A549 (cell line): Measurements from ENCODE around the gene GPSM3. TPM values are rescaled to one million over a fixed set of nuclear protein-coding genes. Genes with fewer than 3 reads are reported as not detected.

Experiments used
- ATAC-seq, 2 experiments: fragments of 200-7000 bp in 1 of 2; fragments of >200 bp in 1 of 2; cut with Nextera tagmentation in 1 of 2; cut with Tn5 transposase in 1 of 2; 3 replicates each; pipeline versions ENCODE4 v1.8.0 to v1.9.1; 2018 to 2020; ENCODE audit warnings: mild to moderate bottlenecking in 1 of 2, moderate library complexity in 1 of 2
- CTCF ChIA-PET: fragments of 300-600 bp; sonication (Branson Sonifier 250); formaldehyde crosslinking; extraction: SDS; loops from one replicate; lab custom pipeline; 2021; ENCODE audit warnings: antibody characterized with exemption, inconsistent platforms; lab: Yijun Ruan, JAX
- POLR2A ChIA-PET: fragments of 350-600 bp; formaldehyde crosslinking; extraction: SDS; loops from one replicate; lab custom pipeline; 2021; ENCODE audit warnings: antibody characterized with exemption, inconsistent platforms; lab: Yijun Ruan, JAX
- DNase-seq, 2 experiments: peaks; one replicate each; pipeline versions ENCODE4 v3.0.0 to v3.0.0-alpha.2; 2011 to 2016; ENCODE audit warnings: low read depth in 1 of 2, low spot score in 1 of 2
- FAIRE-seq: peaks from 2 replicates; lab custom pipeline; 2011; peaks lifted over from hg19 to GRCh38; lab: Jason Lieb, UNC
- H3K27ac ChIP-seq, 2 experiments: fragments of >200 bp; sonication (Bioruptor Twin); formaldehyde crosslinking; 3 replicates each; pipeline ENCODE4 v1.5.1; 2016 to 2017
- H3K4me1 ChIP-seq: fragments of >200 bp; sonication (Bioruptor Twin); formaldehyde crosslinking; 3 replicates; pipeline ENCODE4 v1.6.1; 2016
- H3K4me2 ChIP-seq: fragments of >200 bp; sonication (Bioruptor Twin); formaldehyde crosslinking; 3 replicates; pipeline ENCODE4 v1.6.1; 2016
- H3K4me3 ChIP-seq: fragments of >200 bp; sonication (Bioruptor Twin); formaldehyde crosslinking; 3 replicates; pipeline ENCODE4 v1.5.1; 2016
- H3K9me3 ChIP-seq: fragments of >200 bp; sonication (Bioruptor Twin); formaldehyde crosslinking; 3 replicates; pipeline ENCODE4 v1.6.1; 2016
- CBX2 ChIP-seq: fragments of 200-600 bp; sonication (generic); IDR thresholded peaks from 2 replicates; pipeline ENCODE4 v1.6.1; 2016; ENCODE audit warnings: low read depth, mild to moderate bottlenecking, borderline replicate concordance
- EP300 ChIP-seq, 2 experiments: fragments of >200 bp; sonication (Bioruptor Twin); formaldehyde crosslinking; IDR thresholded peaks; 2 replicates in 1 of 2; 3 replicates in 1 of 2; pipeline ENCODE4 v1.6.1; 2016 to 2017
- FOSL2 ChIP-seq, 2 experiments: fragments of 450-650 bp in 1 of 2; fragments of >200 bp in 1 of 2; sonication (Bioruptor Twin) in 1 of 2; formaldehyde crosslinking; IDR thresholded peaks; 2 replicates each; pipeline versions ENCODE4 v1.5.0 to v1.6.1; 2016 to 2020; ENCODE audit warnings: mild to moderate bottlenecking in 1 of 2, moderate library complexity in 1 of 2
- GATA3 ChIP-seq: IDR thresholded peaks from 2 replicates; pipeline ENCODE4 v1.6.1; 2012; ENCODE audit warnings: borderline replicate concordance
- HDAC2 ChIP-seq: fragments of 200-600 bp; sonication (generic); IDR thresholded peaks from 2 replicates; pipeline ENCODE4 v1.6.1; 2016
- HES2 ChIP-seq: fragments of >200 bp; sonication (Bioruptor Twin); formaldehyde crosslinking; IDR thresholded peaks from 2 replicates; pipeline ENCODE4 v1.6.1; 2016
- HEYL ChIP-seq: fragments of 250-450 bp; sonication (Bioruptor Pico); IDR thresholded peaks from 2 replicates; pipeline ENCODE4 v1.8.0; 2021; ENCODE audit warnings: mild to moderate bottlenecking, moderate library complexity
- HOXA7 ChIP-seq: fragments of 250-450 bp; sonication (Bioruptor Pico); IDR thresholded peaks from 2 replicates; pipeline ENCODE4 v1.5.0; 2020; ENCODE audit warnings: mild to moderate bottlenecking, moderate library complexity
- HOXB5 ChIP-seq: fragments of 250-450 bp; sonication (Bioruptor Pico); IDR thresholded peaks from 2 replicates; pipeline ENCODE4 v1.5.0; 2020; ENCODE audit warnings: mild to moderate bottlenecking, moderate library complexity
- JUNB ChIP-seq: fragments of >200 bp; sonication (Bioruptor Twin); formaldehyde crosslinking; IDR thresholded peaks from 2 replicates; pipeline ENCODE4 v1.6.1; 2016
- KDM1A ChIP-seq: fragments of 200-600 bp; sonication (generic); IDR thresholded peaks from 2 replicates; pipeline ENCODE4 v1.6.1; 2016; ENCODE audit warnings: low read depth, mild to moderate bottlenecking
- KDM5A ChIP-seq: fragments of 200-600 bp; sonication (generic); IDR thresholded peaks from 2 replicates; pipeline ENCODE4 v1.6.1; 2016; ENCODE audit warnings: antibody characterized with exemption, mild to moderate bottlenecking
- MAFK ChIP-seq: fragments of 450-650 bp; IDR thresholded peaks from 2 replicates; pipeline ENCODE4 v1.6.1; 2014; ENCODE audit not compliant: partially characterized antibody
- NPAS2 ChIP-seq: fragments of 250-450 bp; sonication (Bioruptor Pico); IDR thresholded peaks from 2 replicates; pipeline ENCODE4 v1.8.0; 2022; ENCODE audit warnings: mild to moderate bottlenecking, moderate library complexity, borderline replicate concordance
- RAD21 ChIP-seq, 2 experiments: fragments of >200 bp in 1 of 2; sonication (Bioruptor Twin) in 1 of 2; formaldehyde crosslinking in 1 of 2; IDR thresholded peaks in 1 of 2; conservative IDR thresholded peaks in 1 of 2; 2 replicates in 1 of 2; 3 replicates in 1 of 2; pipeline ENCODE4 v1.6.1; 2012 to 2018; ENCODE audit warnings: inconsistent platforms in 1 of 2
- ZFP36 ChIP-seq: fragments of 450-650 bp; IDR thresholded peaks from 2 replicates; pipeline ENCODE4 v1.6.1; 2014; ENCODE audit warnings: borderline replicate concordance; ENCODE audit not compliant: partially characterized antibody
- ZSCAN20 ChIP-seq: fragments of 250-450 bp; sonication (Bioruptor Pico); IDR thresholded peaks from 2 replicates; pipeline ENCODE4 v1.8.0; 2022; ENCODE audit warnings: mild to moderate bottlenecking, moderate library complexity
- WGBS: methylation state at CpG from one replicate; pipeline ENCODE4 v1.1.6; 2017; ENCODE audit errors: missing lambda C conversion rate; 5-methylcytosine and 5-hydroxymethylcytosine counted together
- polyA minus RNA-seq: library from RNA; depleted of rRNA, polyadenylated mRNA; stranded (reverse); fragments of >200 nt; gene quantifications from 2 replicates; pipeline ENCODE4 v1.2.3, GENCODE V29; 2011; rRNA and poly(A)+ RNA removed
- polyA plus RNA-seq, 4 experiments: library from polyadenylated mRNA; depleted of rRNA in 3 of 4; stranded (reverse); fragments of >200 nt; fragmentation: RNase III in 1 of 4; extraction: RNeasy Plus Mini Kit Qiagen cat#74134 plus additional on column Dnase treatment in 1 of 4; gene quantifications; 2 replicates in 3 of 4; 3 replicates in 1 of 4; pipeline ENCODE4 v1.2.3, GENCODE V29; 2011 to 2017

The GPSM3 gene
- polyA plus RNA-seq (2011; rRNA removed) (0.15 and 0.36 TPM in 2 replicates), polyA plus RNA-seq (2017; fragmentation: RNase III; extraction: RNeasy Plus Mini Kit Qiagen cat#74134 plus additional on column Dnase treatment) (0.19 to 0.30 TPM (median 0.22 TPM) in 3 replicates), polyA minus RNA-seq (0.19 and 0.29 TPM in 2 replicates)
- 0.34 and 0.66 TPM in 2 replicates for polyA plus RNA-seq (2012; cell fraction: cytosol; rRNA removed)
- polyA plus RNA-seq (2012; cell fraction: nucleus; rRNA removed) = 0.74 and 0.87 TPM in 2 replicates

GRCh38 chr6:32192608-32193039 lies at the start of gene GPSM3:
TSS of gene GPSM3 (minus strand) at chr6:32192643. CDS start at chr6:32192513, 130 bp downstream.
- TF ChIP-seq FOSL2 (IDR thresholded peaks at IDR 0.05) (no peak), FOSL2 (CRISPR knock-in tag; IDR thresholded peaks at IDR 0.05) (no peak), KDM1A (no peak), GATA3 (no peak)
- DNase-seq (no peak), ATAC-seq (no peak), FAIRE-seq (no peak)
- CTCF ChIA-PET = interaction anchor here (0.6 to 2.3 kb wide), 4 partner anchors 38 to 164 kb away, joined by 3 to 10 read pairs (median 4); no protein-coding TSS in a partner anchor
- H3K27ac ChIP-seq = peak within 1 kb of the TSS; percentile 30 to 100; a peak in 4 of 6 replicates
- peaks cover 39% of the 10 kb centered on the region for H3K4me1 ChIP-seq
- POLR2A ChIA-PET = no interaction called here
- H3K9me3 ChIP-seq = no peaks in the 10 kb centered on the region
- H3K4me2 ChIP-seq = peak within 1 kb of the TSS; percentile 23; the same call in 1 of the 3 replicates
- 77% methylated on average over 5 of the region's 5 CpGs for WGBS
- H3K4me3 ChIP-seq = no peak within 1 kb of the TSS

- no peak for DNase-seq
- Histone ChIP-seq H3K4me3 (no peak overlapping the region), H3K4me1 (no peaks in the 10 kb centered on the region), H3K27ac (no peak overlapping the region), H3K4me2 (no peak overlapping the region), H3K9me3 (no peaks in the 10 kb centered on the region)
- CTCF ChIA-PET = no interaction called here
- 63% methylated on average over 1 of the region's 1 CpG for WGBS
- FAIRE-seq = no peak
- TF ChIP-seq FOSL2 (IDR thresholded peaks at IDR 0.05) = no peak
- TF ChIP-seq FOSL2 (CRISPR knock-in tag; IDR thresholded peaks at IDR 0.05) = no peak
- no peak for ATAC-seq
- POLR2A ChIA-PET = interaction anchor here (0.6 kb wide), 1 partner anchor 14 kb away, joined by 3 read pairs; no protein-coding TSS in a partner anchor
Observed at GRCh38 chr6:32240686-32241085, 48.2 kb upstream of the GPSM3 start.

GRCh38 chr6:32239462-32239861 lies 47.0 kb upstream of the GPSM3 start:
- WGBS = 51% methylated on average over 2 of the region's 2 CpGs
- no peak for DNase-seq
- Histone ChIP-seq H3K4me2 (no peak overlapping the region), H3K4me1 (no peaks in the 10 kb centered on the region), H3K9me3 (no peaks in the 10 kb centered on the region), H3K4me3 (no peak overlapping the region), H3K27ac (no peak overlapping the region)
- TF ChIP-seq HEYL (CRISPR knock-in tag) (no peak), EP300 (IDR thresholded peaks at IDR 0.05) (no peak), JUNB (no peak), CBX2 (no peak), ZSCAN20 (CRISPR knock-in tag) (no peak), HDAC2 (no peak), HES2 (no peak), HOXA7 (CRISPR knock-in tag) (no peak), KDM5A (no peak), HOXB5 (CRISPR knock-in tag) (no peak), NPAS2 (CRISPR knock-in tag) (no peak), KDM1A (no peak), ZFP36 (no peak)
- ATAC-seq = no peak
- no peak for FAIRE-seq
- ChIA-PET CTCF (no interaction called here), POLR2A (no interaction called here)

- WGBS = 50% methylated on average over 3 of the region's 4 CpGs
- CTCF ChIA-PET = interaction anchor here (0.7 to 1.3 kb wide), 4 partner anchors 11 to 466 kb away, joined by 3 to 5 read pairs (median 4); no protein-coding TSS in a partner anchor
- no peak overlapping the region for H3K4me3 ChIP-seq
- TF ChIP-seq RAD21 (conservative IDR thresholded peaks at IDR 0.05 in 1 of 2, IDR thresholded peaks at IDR 0.05 in 1 of 2) (peak in 1 of 2 experiments; percentile 10; a peak in 2 of 5 replicates), MAFK (no peak), ZFP36 (no peak)
- no peaks in the 10 kb centered on the region for H3K9me3 ChIP-seq
- H3K27ac ChIP-seq = no peak overlapping the region
- H3K4me2 ChIP-seq = no peak overlapping the region
- DNase-seq (peak in 1 of 2 experiments; percentile 9), FAIRE-seq (no peak), ATAC-seq (no peak; a peak in 1 of 6 replicates)
- no peaks in the 10 kb centered on the region for H3K4me1 ChIP-seq
- POLR2A ChIA-PET = no interaction called here
Observed at GRCh38 chr6:32234934-32235333, 42.5 kb upstream of the GPSM3 start.
